OCI-LY7 (cell line): ENCODE data around the gene KAT14. TPM values are rescaled to one million over a fixed set of nuclear protein-coding genes. Genes with fewer than 3 reads are reported as not detected.

ENCODE experiments used
- BruUV-seq: library from RNA; stranded (reverse); fragments of 400-500 nt; replicated peaks from 2 replicates; lab custom pipeline; 2021; lab: Mats Ljungman, UMichigan
- CTCF ChIA-PET: fragments of 300-600 bp; sonication (Branson Sonifier 250); formaldehyde crosslinking; loops from one replicate; lab custom pipeline; 2022; ENCODE audit warnings: antibody characterized with exemption; ENCODE audit not compliant: unreplicated experiment; lab: Charles Lee
- POLR2A ChIA-PET: fragments of 300-600 bp; sonication (Branson Sonifier 250); formaldehyde crosslinking; loops from one replicate; lab custom pipeline; 2022; ENCODE audit warnings: antibody characterized with exemption; lab: Charles Lee
- DNase-seq: peaks from one replicate; pipeline ENCODE4 v3.0.0-alpha.2; 2015; ENCODE audit warnings: low spot score
- H2AFZ ChIP-seq: fragments of 200-600 bp; sonication (generic), shearing (Covaris generic); 2 replicates; pipeline ENCODE4 v1.6.1; 2014; ENCODE audit warnings: mild to moderate bottlenecking, antibody characterized with exemption, low read length, moderate library complexity
- H3K27ac ChIP-seq: fragments of 200-600 bp; sonication (generic); 2 replicates; pipeline ENCODE4 v1.5.1; 2014; ENCODE audit warnings: mixed run types, low read depth, mild to moderate bottlenecking, moderate library complexity, low read length, inconsistent platforms; ENCODE audit not compliant: poor library complexity, severe bottlenecking
- H3K36me3 ChIP-seq: fragments of 200-600 bp; sonication (generic); 2 replicates; pipeline ENCODE4 v1.6.1; 2014; ENCODE audit warnings: mild to moderate bottlenecking, antibody characterized with exemption, low read length, moderate library complexity, mixed read lengths; ENCODE audit not compliant: insufficient read depth
- H3K4me1 ChIP-seq: fragments of 200-600 bp; sonication (generic); 2 replicates; pipeline ENCODE4 v1.5.1; 2014; ENCODE audit warnings: mild to moderate bottlenecking, low read length; ENCODE audit not compliant: insufficient read depth, poor library complexity, severe bottlenecking
- H3K4me2 ChIP-seq: fragments of 200-600 bp; sonication (generic); 2 replicates; pipeline ENCODE4 v1.6.1; 2014; ENCODE audit warnings: mild to moderate bottlenecking, low read length
- H3K4me3 ChIP-seq: fragments of 200-600 bp; sonication (generic); 2 replicates; pipeline ENCODE4 v1.5.1; 2014; ENCODE audit warnings: mild to moderate bottlenecking, low read depth, low read length; ENCODE audit not compliant: poor library complexity, severe bottlenecking
- H3K79me2 ChIP-seq: fragments of 200-600 bp; sonication (generic); 2 replicates; pipeline ENCODE4 v1.6.1; 2016; ENCODE audit warnings: low read depth, mild to moderate bottlenecking, low read length, moderate library complexity, mixed read lengths; ENCODE audit not compliant: insufficient read depth
- H3K9me2 ChIP-seq: fragments of 200-600 bp; sonication (generic); 2 replicates; pipeline ENCODE4 v1.6.1; 2016; ENCODE audit warnings: mild to moderate bottlenecking, low read length, mixed read lengths; ENCODE audit not compliant: insufficient read depth
- H3K9me3 ChIP-seq: fragments of 200-600 bp; sonication (generic); 2 replicates; pipeline ENCODE4 v1.6.1; 2014; ENCODE audit warnings: mild to moderate bottlenecking, mixed run types, low read length, mixed read lengths
- H4K20me1 ChIP-seq: fragments of 200-600 bp; sonication (generic); 2 replicates; pipeline ENCODE4 v1.6.1; 2014; ENCODE audit warnings: mild to moderate bottlenecking, antibody characterized with exemption, low read length, moderate library complexity, mixed read lengths; ENCODE audit not compliant: insufficient read depth
- EZH2phosphoT487 ChIP-seq: fragments of 200-600 bp; sonication (generic); IDR thresholded peaks from 2 replicates; pipeline ENCODE4 v1.6.1; 2018; ENCODE audit warnings: low read depth, borderline replicate concordance, mild to moderate bottlenecking, mixed run types, antibody characterized with exemption, low read length, moderate library complexity, mixed read lengths
- intact Hi-C: fragments of 100-400 bp; cut with micrococcal nuclease; formaldehyde crosslinking; loops from one replicate; pipeline ENCODE4 v1.10.0; 2022; ENCODE audit not compliant: unreplicated experiment
- small RNA-seq: library from RNA; depleted of rRNA; stranded (forward); fragments of <200 nt; gene quantifications from one replicate; pipeline ENCODE3, GENCODE V24; 2014
- total RNA-seq, 2 experiments: library from RNA; depleted of rRNA in 1 of 2; stranded (reverse); fragments of >200 nt in 1 of 2; shearing (Covaris generic) in 1 of 2; gene quantifications; 2 replicates each; pipeline ENCODE4 v1.2.3, GENCODE V29; 2014 to 2022
- TF ChIP-seq, protein P1 (sequence below): fragments of 200-600 bp; sonication (generic); conservative IDR thresholded peaks from 2 replicates; pipeline ENCODE4 v1.5.1; 2014; ENCODE audit warnings: mild to moderate bottlenecking, antibody characterized with exemption, low read length, moderate library complexity, mixed read lengths

The KAT14 gene
- total RNA-seq, 2 experiments from 2014 or later, result 13.1 to 19.6 TPM

- intact Hi-C loops, result no loop called here
- Histone ChIP-seq H3K4me1 (no peaks in the 10 kb centered on the region), H3K4me3 (no peak overlapping the region), H3K27ac (no peak overlapping the region), H3K36me3 (no peaks in the 10 kb centered on the region), H3K79me2 (no peaks in the 10 kb centered on the region), H3K9me2 (no peaks in the 10 kb centered on the region), H3K9me3 (peaks cover 4% of the 10 kb centered on the region; the same call in 1 of the 2 replicates), H2AFZ (no peak overlapping the region), H3K4me2 (no peak overlapping the region), H4K20me1 (no peaks in the 10 kb centered on the region)
- ChIA-PET POLR2A (no interaction called here), CTCF (no interaction called here)
- TF ChIP-seq EZH2phosphoT487, result no peak
- TF ChIP-seq, protein P1, sequence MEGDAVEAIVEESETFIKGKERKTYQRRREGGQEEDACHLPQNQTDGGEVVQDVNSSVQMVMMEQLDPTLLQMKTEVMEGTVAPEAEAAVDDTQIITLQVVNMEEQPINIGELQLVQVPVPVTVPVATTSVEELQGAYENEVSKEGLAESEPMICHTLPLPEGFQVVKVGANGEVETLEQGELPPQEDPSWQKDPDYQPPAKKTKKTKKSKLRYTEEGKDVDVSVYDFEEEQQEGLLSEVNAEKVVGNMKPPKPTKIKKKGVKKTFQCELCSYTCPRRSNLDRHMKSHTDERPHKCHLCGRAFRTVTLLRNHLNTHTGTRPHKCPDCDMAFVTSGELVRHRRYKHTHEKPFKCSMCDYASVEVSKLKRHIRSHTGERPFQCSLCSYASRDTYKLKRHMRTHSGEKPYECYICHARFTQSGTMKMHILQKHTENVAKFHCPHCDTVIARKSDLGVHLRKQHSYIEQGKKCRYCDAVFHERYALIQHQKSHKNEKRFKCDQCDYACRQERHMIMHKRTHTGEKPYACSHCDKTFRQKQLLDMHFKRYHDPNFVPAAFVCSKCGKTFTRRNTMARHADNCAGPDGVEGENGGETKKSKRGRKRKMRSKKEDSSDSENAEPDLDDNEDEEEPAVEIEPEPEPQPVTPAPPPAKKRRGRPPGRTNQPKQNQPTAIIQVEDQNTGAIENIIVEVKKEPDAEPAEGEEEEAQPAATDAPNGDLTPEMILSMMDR, result no peak
- DNase-seq, result no peak
- no TSS peak for BruUV-seq
Observed at GRCh38 chr20:18233408-18233943, 95.8 kb downstream of the KAT14 start.

Small RNAs within 50 kb of the gene (small RNA-seq; reads per million reads assigned to genes)
- gene RF00019 (not detected), gene RNU7-137P (not detected)

Other genes starting within 250 kb of the KAT14 start
- gene SNX5, start 169.1 kb upstream of the KAT14 start, total RNA-seq (2014; rRNA removed; shearing (Covaris generic)), result 183 and 204 TPM in 2 replicates
- 263 and 274 TPM in 2 replicates for gene SNX5, start 169.1 kb upstream of the KAT14 start, total RNA-seq (2022)
- 46.6 and 47.8 TPM in 2 replicates for gene MGME1, start 168.8 kb upstream of the KAT14 start, total RNA-seq (2014; rRNA removed; shearing (Covaris generic))
- gene MGME1, start 168.8 kb upstream of the KAT14 start, total RNA-seq (2022), result 75.6 and 80.1 TPM in 2 replicates
- not detected in 2 replicates for gene OVOL2, start 79.9 kb upstream of the KAT14 start, total RNA-seq (2014; rRNA removed; shearing (Covaris generic))
- not detected in 2 replicates for gene OVOL2, start 79.9 kb upstream of the KAT14 start, total RNA-seq (2022)
- gene PET117, start within 50 bp of the KAT14 start, total RNA-seq (2014; rRNA removed; shearing (Covaris generic)), result 13.1 and 15.7 TPM in 2 replicates
- 19.4 and 20.9 TPM in 2 replicates for gene PET117, start within 50 bp of the KAT14 start, total RNA-seq (2022)
- 5.9 and 11.1 TPM in 2 replicates for gene ZNF133, start 150.7 kb downstream of the KAT14 start, total RNA-seq (2014; rRNA removed; shearing (Covaris generic))
- 6.5 and 9.1 TPM in 2 replicates for gene ZNF133, start 150.7 kb downstream of the KAT14 start, total RNA-seq (2022)